Smooth muscle cell (in vitro differentiated cells): ENCODE measurements around the gene IGFBP6. TPM values are rescaled to one million over a fixed set of nuclear protein-coding genes. Genes with fewer than 3 reads are reported as not detected.

ENCODE experiments used
- DNase-seq: peaks from one replicate; lab custom pipeline; 2025; ENCODE audit not compliant: unreplicated experiment; lab: John Stamatoyannopoulos, UW
- H2AFZ ChIP-seq: fragments of 200-600 bp; sonication (generic); 2 replicates; pipeline ENCODE4 v1.6.0; 2016; ENCODE audit warnings: antibody characterized with exemption, low read depth, mild to moderate bottlenecking
- H3F3A ChIP-seq: fragments of 200-600 bp; sonication (generic); 2 replicates; pipeline ENCODE4 v1.6.0; 2017; ENCODE audit warnings: antibody characterized with exemption, low read depth
- H3K27ac ChIP-seq: fragments of 200-600 bp; sonication (generic); 2 replicates; pipeline ENCODE4 v1.5.1; 2016; ENCODE audit warnings: low read depth, mild to moderate bottlenecking
- H3K27me3 ChIP-seq: fragments of 200-600 bp; sonication (generic); 2 replicates; pipeline ENCODE4 v1.6.1; 2016; ENCODE audit warnings: low read depth, mild to moderate bottlenecking
- H3K36me3 ChIP-seq: fragments of 200-600 bp; sonication (generic); 2 replicates; pipeline ENCODE4 v1.5.1; 2016; ENCODE audit warnings: low read depth
- H3K4me1 ChIP-seq: fragments of 200-600 bp; sonication (generic); 2 replicates; pipeline ENCODE4 v1.5.1; 2016; ENCODE audit warnings: low read depth
- H3K4me2 ChIP-seq: fragments of 200-600 bp; sonication (generic); 2 replicates; pipeline ENCODE4 v1.6.0; 2016; ENCODE audit warnings: mild to moderate bottlenecking
- H3K4me3 ChIP-seq: fragments of 200-600 bp; sonication (generic); 2 replicates; pipeline ENCODE4 v1.5.1; 2016; ENCODE audit warnings: mild to moderate bottlenecking
- H3K79me2 ChIP-seq: fragments of 200-600 bp; sonication (generic); 2 replicates; pipeline ENCODE4 v1.6.0; 2016; ENCODE audit warnings: low read depth, mild to moderate bottlenecking
- H3K9ac ChIP-seq: fragments of 200-600 bp; sonication (generic); 2 replicates; pipeline ENCODE4 v1.6.0; 2016; ENCODE audit warnings: low read depth
- H3K9me3 ChIP-seq: fragments of 200-600 bp; sonication (generic); replicated peaks from 2 replicates; pipeline ENCODE4 v1.5.1; 2016; ENCODE audit warnings: low read depth
- H4K20me1 ChIP-seq: fragments of 200-600 bp; sonication (generic); 2 replicates; pipeline ENCODE4 v1.6.0; 2016; ENCODE audit warnings: low read depth
- CTCF ChIP-seq: fragments of 200-600 bp; sonication (generic); IDR thresholded peaks from 2 replicates; pipeline ENCODE4 v1.5.1; 2017; ENCODE audit warnings: borderline replicate concordance, mild to moderate bottlenecking, antibody characterized with exemption; ENCODE audit not compliant: insufficient read depth, poor library complexity, severe bottlenecking
- WGBS: methylation state at CpG from one replicate; pipeline ENCODE4 v1.1.7; 2016; ENCODE audit warnings: low lambda C conversion rate; 5-methylcytosine and 5-hydroxymethylcytosine counted together
- polyA plus RNA-seq: library from polyadenylated mRNA; unstranded; fragments of >200 nt; fragmentation: Nextera tagmentation; extraction: Ambion mirVana; gene quantifications from 2 replicates; pipeline ENCODE4 v1.2.1, GENCODE V29; 2016
- total RNA-seq: library from RNA; depleted of rRNA; stranded (reverse); fragments of >200 nt; gene quantifications from 2 replicates; pipeline ENCODE4 v1.2.3, GENCODE V29; 2014

IGFBP6 gene
- total and polyA plus RNA-seq, 2 experiments from 2014 or later = 22.6 to 94.4 TPM

GRCh38 chr12:53061404-53062010, 36.0 kb upstream of the IGFBP6 start:
- 87% methylated on average over 5 of the region's 5 CpGs for WGBS
- no peak for DNase-seq
- H3F3A ChIP-seq = no peaks in the 10 kb centered on the region
- no peak overlapping the region for H3K9ac ChIP-seq
- no peaks in the 10 kb centered on the region for H3K79me2 ChIP-seq
- peaks cover 9% of the 10 kb centered on the region for H4K20me1 ChIP-seq
- TF ChIP-seq CTCF = no peak
- no peak overlapping the region for H3K4me3 ChIP-seq
- no peaks in the 10 kb centered on the region for H3K27me3 ChIP-seq
- no peak overlapping the region for H2AFZ ChIP-seq
- H3K27ac ChIP-seq = no peak overlapping the region
- H3K4me2 ChIP-seq = no peak overlapping the region
- no peaks in the 10 kb centered on the region for H3K36me3 ChIP-seq
- no peaks in the 10 kb centered on the region for H3K9me3 ChIP-seq
- no peaks in the 10 kb centered on the region for H3K4me1 ChIP-seq

GRCh38 chr12:53062011-53062961, 35.2 kb upstream of the IGFBP6 start:
- TF ChIP-seq CTCF = no peak
- no peaks in the 10 kb centered on the region for H3K4me1 ChIP-seq
- H3K79me2 ChIP-seq = no peaks in the 10 kb centered on the region
- no peaks in the 10 kb centered on the region for H3K9me3 ChIP-seq
- no peak for DNase-seq
- H3K9ac ChIP-seq = no peak overlapping the region
- no peaks in the 10 kb centered on the region for H3K27me3 ChIP-seq
- no peaks in the 10 kb centered on the region for H3F3A ChIP-seq
- H3K27ac ChIP-seq = no peak overlapping the region
- 94% methylated on average over 18 of the region's 20 CpGs for WGBS
- no peak overlapping the region for H3K4me3 ChIP-seq
- no peaks in the 10 kb centered on the region for H3K36me3 ChIP-seq
- H3K4me2 ChIP-seq = no peak overlapping the region
- no peak overlapping the region for H2AFZ ChIP-seq
- H4K20me1 ChIP-seq = peaks cover 9% of the 10 kb centered on the region

- TF ChIP-seq CTCF = no peak
- no peaks in the 10 kb centered on the region for H3K4me1 ChIP-seq
- H3K4me2 ChIP-seq = no peak overlapping the region
- no peak overlapping the region for H3K9ac ChIP-seq
- no peaks in the 10 kb centered on the region for H3K9me3 ChIP-seq
- WGBS = 92% methylated on average over 13 of the region's 14 CpGs
- H3K36me3 ChIP-seq = no peaks in the 10 kb centered on the region
- no peaks in the 10 kb centered on the region for H3F3A ChIP-seq
- H3K4me3 ChIP-seq = no peak overlapping the region
- H3K79me2 ChIP-seq = no peaks in the 10 kb centered on the region
- DNase-seq = no peak
- H3K27me3 ChIP-seq = no peaks in the 10 kb centered on the region
- no peak overlapping the region for H2AFZ ChIP-seq
- H3K27ac ChIP-seq = no peak overlapping the region
- H4K20me1 ChIP-seq = peaks cover 9% of the 10 kb centered on the region
Observed at GRCh38 chr12:53062977-53063707, 34.3 kb upstream of the IGFBP6 start.
